ENCODE measurements around the gene CTSW. TPM values are rescaled to one million over a fixed set of nuclear protein-coding genes. Genes with fewer than 3 reads are reported as not detected.

Gene CTSW
- polyA plus RNA-seq, 1 donor (not counting 4 experiments of a cell fraction or from before 2014, with no cell fraction given), result not detected

DNA sequence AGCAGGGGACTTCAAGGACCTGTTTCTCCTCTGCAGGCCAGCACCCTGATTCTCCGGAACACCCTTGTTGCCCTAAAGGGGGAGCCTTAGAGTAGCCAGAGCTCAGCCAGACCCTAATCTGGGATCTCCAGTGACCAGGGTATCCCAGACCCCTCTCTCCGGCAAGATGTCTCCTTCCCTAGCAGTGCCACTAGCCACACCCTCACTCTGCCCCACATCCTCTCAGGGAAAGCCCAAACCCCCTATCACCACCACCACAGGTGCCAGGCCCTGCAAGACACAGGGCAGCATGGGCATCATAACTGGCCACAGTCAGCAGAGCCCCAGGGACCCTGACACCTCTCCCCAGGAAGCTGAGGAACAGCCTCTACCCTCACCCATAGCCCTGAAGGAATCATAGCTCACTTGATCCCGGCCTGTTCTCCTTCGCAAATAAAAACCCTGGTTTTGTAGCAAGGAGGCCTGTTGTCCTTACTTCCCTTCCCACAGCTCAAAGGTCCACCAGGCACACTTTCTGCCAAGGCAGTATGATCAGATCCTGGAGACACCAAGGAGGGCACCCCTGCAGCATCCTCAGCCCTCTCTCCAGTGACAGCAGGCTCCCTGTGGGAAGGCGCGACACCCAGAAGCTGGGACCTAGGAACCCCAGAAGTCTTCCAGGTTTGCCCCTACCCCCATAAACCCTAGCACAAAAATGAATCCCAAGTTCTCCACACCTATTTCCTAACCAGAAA, 26.2 kb upstream of the CTSW start:
- dilution Hi-C loops (cut with MboI; ENCODE audit: extremely low pct_ligation_motif_present, low sequenced_read_pairs), result no loop called here
- Histone ChIP-seq H3K9me3 (ENCODE audit: control insufficient read depth, low read depth, low read length) (no peaks in the 10 kb centered on the region), H4K20me1 (ENCODE audit: control insufficient read depth, extremely low read depth, insufficient read depth, low read length) (peaks cover 50% of the 10 kb centered on the region), H2AFZ (ENCODE audit: control insufficient read depth, low read length) (no peak overlapping the region), H3K79me2 (ENCODE audit: control insufficient read depth, insufficient read depth, low read length) (peaks cover 44% of the 10 kb centered on the region), H3K4me1 (ENCODE audit: control insufficient read depth, extremely low read depth, insufficient read depth, low read length) (peaks cover 14% of the 10 kb centered on the region), H3K36me3 (ENCODE audit: control insufficient read depth in 2 of 2, extremely low read depth in 1 of 2, insufficient read depth in 2 of 2, low read length in 2 of 2) (peaks cover 35 to 46% of the 10 kb centered on the region in 2 experiments), H3K4me2 (ENCODE audit: control insufficient read depth, extremely low read depth, insufficient read depth, low read depth, low read length) (no peak overlapping the region), H3K4me3 (ENCODE audit: control insufficient read depth in 2 of 3, extremely low read depth in 1 of 3, insufficient read depth in 2 of 3, low read depth in 1 of 3, low read length in 3 of 3) (no peak overlapping the region), H3K27ac (ENCODE audit: control insufficient read depth, insufficient read depth, low read length) (no peak overlapping the region), H3K27me3 (ENCODE audit: control insufficient read depth, extremely low read depth, insufficient read depth, low read length) (no peaks in the 10 kb centered on the region), H3K9ac (ENCODE audit: control insufficient read depth, extremely low read depth, insufficient read depth, low read length) (no peak overlapping the region), H3K9me1 (ENCODE audit: control insufficient read depth, extremely low read depth, insufficient read depth, low read length) (peaks cover 7% of the 10 kb centered on the region)
- no peak for FAIRE-seq
- DNase-seq (ENCODE audit: low read depth, low spot score), result no peak
- TF ChIP-seq, protein P1, sequence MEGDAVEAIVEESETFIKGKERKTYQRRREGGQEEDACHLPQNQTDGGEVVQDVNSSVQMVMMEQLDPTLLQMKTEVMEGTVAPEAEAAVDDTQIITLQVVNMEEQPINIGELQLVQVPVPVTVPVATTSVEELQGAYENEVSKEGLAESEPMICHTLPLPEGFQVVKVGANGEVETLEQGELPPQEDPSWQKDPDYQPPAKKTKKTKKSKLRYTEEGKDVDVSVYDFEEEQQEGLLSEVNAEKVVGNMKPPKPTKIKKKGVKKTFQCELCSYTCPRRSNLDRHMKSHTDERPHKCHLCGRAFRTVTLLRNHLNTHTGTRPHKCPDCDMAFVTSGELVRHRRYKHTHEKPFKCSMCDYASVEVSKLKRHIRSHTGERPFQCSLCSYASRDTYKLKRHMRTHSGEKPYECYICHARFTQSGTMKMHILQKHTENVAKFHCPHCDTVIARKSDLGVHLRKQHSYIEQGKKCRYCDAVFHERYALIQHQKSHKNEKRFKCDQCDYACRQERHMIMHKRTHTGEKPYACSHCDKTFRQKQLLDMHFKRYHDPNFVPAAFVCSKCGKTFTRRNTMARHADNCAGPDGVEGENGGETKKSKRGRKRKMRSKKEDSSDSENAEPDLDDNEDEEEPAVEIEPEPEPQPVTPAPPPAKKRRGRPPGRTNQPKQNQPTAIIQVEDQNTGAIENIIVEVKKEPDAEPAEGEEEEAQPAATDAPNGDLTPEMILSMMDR (optimal IDR thresholded peaks at IDR 0.05 in 1 of 3, IDR thresholded peaks at IDR 0.05 in 1 of 3, conservative IDR thresholded peaks at IDR 0.05 in 1 of 3; ENCODE audit: extremely low read depth in 1 of 3, insufficient read depth in 2 of 3, low read length in 3 of 3), result peak; percentile 7 to 15 (median 8)
- TF ChIP-seq EZH2 (IDR thresholded peaks at IDR 0.05; ENCODE audit: low read length), result no peak

DNA sequence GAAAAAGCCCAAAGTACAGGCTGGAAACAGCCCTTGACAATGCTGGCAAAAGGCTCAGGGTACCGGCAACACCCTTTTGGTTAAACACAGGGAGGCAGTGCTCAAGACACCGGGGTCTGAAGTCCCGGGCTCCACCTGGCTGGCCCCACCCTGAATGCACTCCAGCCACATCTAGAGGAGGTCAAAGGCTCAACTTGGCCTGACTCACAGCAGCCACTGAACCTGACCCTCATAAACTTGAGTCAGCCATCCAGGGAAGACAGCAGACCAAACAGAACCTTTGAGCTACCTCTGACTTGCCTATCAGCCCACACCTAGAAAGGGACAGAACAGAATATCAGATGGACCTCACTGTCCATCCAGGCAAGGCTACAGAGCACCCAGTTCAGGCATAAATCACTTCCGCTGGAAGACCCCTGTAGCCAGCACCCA, 25.5 kb upstream of the CTSW start:
- Histone ChIP-seq H3K27ac (ENCODE audit: control insufficient read depth, insufficient read depth, low read length) (no peak overlapping the region), H3K4me2 (ENCODE audit: control insufficient read depth, extremely low read depth, insufficient read depth, low read depth, low read length) (no peak overlapping the region), H3K4me3 (ENCODE audit: control insufficient read depth in 2 of 3, extremely low read depth in 1 of 3, insufficient read depth in 2 of 3, low read depth in 1 of 3, low read length in 3 of 3) (no peak overlapping the region), H4K20me1 (ENCODE audit: control insufficient read depth, extremely low read depth, insufficient read depth, low read length) (peaks cover 50% of the 10 kb centered on the region), H3K9ac (ENCODE audit: control insufficient read depth, extremely low read depth, insufficient read depth, low read length) (no peak overlapping the region), H3K9me3 (ENCODE audit: control insufficient read depth, low read depth, low read length) (no peaks in the 10 kb centered on the region), H3K4me1 (ENCODE audit: control insufficient read depth, extremely low read depth, insufficient read depth, low read length) (peaks cover 16% of the 10 kb centered on the region), H2AFZ (ENCODE audit: control insufficient read depth, low read length) (no peak overlapping the region), H3K79me2 (ENCODE audit: control insufficient read depth, insufficient read depth, low read length) (peaks cover 44% of the 10 kb centered on the region), H3K27me3 (ENCODE audit: control insufficient read depth, extremely low read depth, insufficient read depth, low read length) (no peaks in the 10 kb centered on the region), H3K9me1 (ENCODE audit: control insufficient read depth, extremely low read depth, insufficient read depth, low read length) (peaks cover 7% of the 10 kb centered on the region), H3K36me3 (ENCODE audit: control insufficient read depth in 2 of 2, extremely low read depth in 1 of 2, insufficient read depth in 2 of 2, low read length in 2 of 2) (peaks cover 35 to 46% of the 10 kb centered on the region in 2 experiments)
- DNase-seq (ENCODE audit: low read depth, low spot score) (no peak), FAIRE-seq (no peak)
- dilution Hi-C loops (cut with MboI; ENCODE audit: extremely low pct_ligation_motif_present, low sequenced_read_pairs), result no loop called here
- TF ChIP-seq, protein P1 (optimal IDR thresholded peaks at IDR 0.05 in 1 of 3, IDR thresholded peaks at IDR 0.05 in 1 of 3, conservative IDR thresholded peaks at IDR 0.05 in 1 of 3; ENCODE audit: extremely low read depth in 1 of 3, insufficient read depth in 2 of 3, low read length in 3 of 3), result no peak
- no peak for TF ChIP-seq EZH2 (IDR thresholded peaks at IDR 0.05; ENCODE audit: low read length)
